ENCODE measurements around the gene THSD4.
A peak's percentile ranks its signal among the peaks of the same experiment; 100 is the strongest.
"Not testable (repeated sequence)": the region's sequence is repeated elsewhere in the genome, so short reads cannot be mapped to it uniquely, and the experiment has no call there.

The THSD4 gene

GRCh38 chr15:71709808-71710418 is 594.6 kb downstream of the THSD4 start:
- DNase-seq = no peak

- no peak for DNase-seq
Observed at GRCh38 chr15:71712182-71712581, 596.9 kb downstream of the THSD4 start.

GRCh38 chr15:71713191-71713809 is 598.0 kb downstream of the THSD4 start:
- no peak for DNase-seq

- DNase-seq = no peak
Observed at GRCh38 chr15:71715914-71716313, 600.6 kb downstream of the THSD4 start.

GRCh38 chr15:71716990-71717389 is 601.7 kb downstream of the THSD4 start:
- no peak for DNase-seq

- no peak for DNase-seq
Observed at GRCh38 chr15:71718116-71718910, 603.0 kb downstream of the THSD4 start.

- DNase-seq = no peak
Observed at GRCh38 chr15:71723344-71723743, 608.1 kb downstream of the THSD4 start.

GRCh38 chr15:71725207-71725955 is 610.1 kb downstream of the THSD4 start:
- DNase-seq = not testable (repeated sequence)

GRCh38 chr15:71728881-71729280 is 613.6 kb downstream of the THSD4 start:
- no peak for DNase-seq

- DNase-seq = no peak
Observed at GRCh38 chr15:71729319-71729718, 614.0 kb downstream of the THSD4 start.

GRCh38 chr15:71730277-71731144 is 615.2 kb downstream of the THSD4 start:
- DNase-seq = peak; percentile 51 to 67

- DNase-seq = no peak
Observed at GRCh38 chr15:71732636-71733035, 617.4 kb downstream of the THSD4 start.

- no peak for DNase-seq
Observed at GRCh38 chr15:71733122-71733521, 617.9 kb downstream of the THSD4 start.

GRCh38 chr15:71734709-71735384 is 619.6 kb downstream of the THSD4 start:
- no peak for DNase-seq

- no peak for DNase-seq
Observed at GRCh38 chr15:71735385-71735757, 620.1 kb downstream of the THSD4 start.

GRCh38 chr15:71736286-71736947 is 621.1 kb downstream of the THSD4 start:
- no peak for DNase-seq

- DNase-seq = no peak
Observed at GRCh38 chr15:71737761-71738160, 622.5 kb downstream of the THSD4 start.

GRCh38 chr15:71739355-71739754 is 624.1 kb downstream of the THSD4 start:
- DNase-seq = no peak

- DNase-seq = no peak
Observed at GRCh38 chr15:71742964-71743363, 627.7 kb downstream of the THSD4 start.

- DNase-seq = peak; percentile 13 to 64
Observed at GRCh38 chr15:71743861-71744382, 628.7 kb downstream of the THSD4 start.

GRCh38 chr15:71746719-71747118 is 631.4 kb downstream of the THSD4 start:
- no peak for DNase-seq

Measured in Kasumi-1 (cell line).